ENCODE results near the gene PRKAA1. TPM values are rescaled to one million over a fixed set of nuclear protein-coding genes. Genes with fewer than 3 reads are reported as not detected.

Gene PRKAA1
- total and polyA plus RNA-seq, 4 experiments from 2014 or later: 51.7 to 120 (median 86.1) TPM

DNA sequence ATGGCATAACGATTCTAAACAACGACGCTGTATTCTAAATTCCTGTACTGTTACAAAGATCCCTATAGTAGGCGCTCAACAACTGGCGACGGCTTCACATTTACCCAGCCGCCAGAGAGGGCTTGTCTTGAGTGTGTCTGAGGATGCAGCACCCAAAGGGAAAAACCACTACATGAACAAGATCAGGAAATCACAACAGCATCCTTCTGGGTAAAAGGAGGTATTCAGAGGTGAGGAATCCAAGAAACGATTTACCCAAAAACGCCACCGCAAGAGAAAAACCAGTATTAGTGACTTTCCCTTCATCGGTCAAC is 43.1 kb downstream of the PRKAA1 start:
- Mint-ChIP-seq H3K27me3 (no peaks in the 10 kb centered on the region), H3K36me3 (peaks cover 17 to 21% of the 10 kb centered on the region in 2 donors), H3K4me3 (no peak overlapping the region), H3K9me3 (no peaks in the 10 kb centered on the region), H3K4me1 (peaks cover 13 to 35% (median 19%) of the 10 kb centered on the region in 4 donors), H3K27ac (no peak overlapping the region)
- peak overlapping the region; percentile 90 for H3K27ac ChIP-seq (ENCODE audit: low read depth, low read length)
- no peaks in the 10 kb centered on the region for H3K27me3 ChIP-seq (ENCODE audit: insufficient read depth, low read length)
- intact Hi-C loops (cut with micrococcal nuclease): loop anchor here (1.0 to 5.0 kb wide), 6 partner anchors 43 to 1178 kb away; partner anchors contain the start of genes PRKAA1 and RPL37
- peaks cover 21% of the 10 kb centered on the region for H3K4me1 ChIP-seq (ENCODE audit: insufficient read depth, low read length)
- DNase-seq: peak; percentile 62 to 77 (median 68)
- CTCF ChIA-PET (ENCODE audit: partially characterized antibody): interaction anchor here (1.0 to 2.7 kb wide), 4 partner anchors 41 to 806 kb away, joined by 3 to 11 read pairs (median 3); partner anchors contain the start of genes PRKAA1 and RPL37
- peaks cover 3% of the 10 kb centered on the region for H3K36me3 ChIP-seq (ENCODE audit: insufficient read depth, low read length)
- no peaks in the 10 kb centered on the region for H3K9me3 ChIP-seq (ENCODE audit: control insufficient read depth in 1 of 2, low read length in 2 of 2)
- H3K4me3 ChIP-seq (ENCODE audit: low read length in 2 of 2): peak overlapping the region; percentile 93 to 95
- POLR2A ChIA-PET (ENCODE audit: partially characterized antibody): interaction anchor here (0.6 to 1.2 kb wide), 5 partner anchors 79 to 345 kb away, joined by 3 to 4 read pairs (median 3); partner anchors contain the start of gene RPL37

- no peaks in the 10 kb centered on the region for H3K27me3 ChIP-seq (ENCODE audit: insufficient read depth, low read length)
- Mint-ChIP-seq H3K9me3 (no peaks in the 10 kb centered on the region), H3K4me1 (peaks cover 13 to 36% (median 19%) of the 10 kb centered on the region in 4 donors), H3K27ac (no peak overlapping the region), H3K4me3 (no peak overlapping the region), H3K27me3 (no peaks in the 10 kb centered on the region), H3K36me3 (peaks cover 17 to 21% of the 10 kb centered on the region in 2 donors)
- DNase-seq: peak; percentile 41 to 70 (median 54)
- H3K4me1 ChIP-seq (ENCODE audit: insufficient read depth, low read length): peaks cover 21% of the 10 kb centered on the region
- intact Hi-C loops (cut with micrococcal nuclease): loop anchor here (1.0 to 5.0 kb wide), 6 partner anchors 44 to 1177 kb away; partner anchors contain the start of genes PRKAA1 and RPL37
- peaks cover 3% of the 10 kb centered on the region for H3K36me3 ChIP-seq (ENCODE audit: insufficient read depth, low read length)
- POLR2A ChIA-PET (ENCODE audit: partially characterized antibody): interaction anchor here (0.6 to 1.0 kb wide), 3 partner anchors 80 to 208 kb away, joined by 3 to 4 read pairs (median 4); partner anchors contain the start of gene RPL37
- peak overlapping the region; percentile 90 for H3K27ac ChIP-seq (ENCODE audit: low read depth, low read length)
- H3K9me3 ChIP-seq (ENCODE audit: control insufficient read depth in 1 of 2, low read length in 2 of 2): no peaks in the 10 kb centered on the region
- CTCF ChIA-PET (ENCODE audit: partially characterized antibody): interaction anchor here (1.0 to 2.7 kb wide), 3 partner anchors 42 to 805 kb away, joined by 3 to 11 read pairs (median 3); partner anchors contain the start of gene PRKAA1
- H3K4me3 ChIP-seq (ENCODE audit: low read length in 2 of 2): peak overlapping the region; percentile 93 to 95
Measured at GRCh38 chr5:40754381-40755092, 43.6 kb downstream of the PRKAA1 start.

- no peak overlapping the region for H3K4me3 ChIP-seq (ENCODE audit: low read length in 2 of 2)
- no peak overlapping the region for H3K27ac Mint-ChIP-seq
- no peak for DNase-seq
- ChIA-PET CTCF (ENCODE audit: partially characterized antibody) (interaction anchor here (0.9 to 1.3 kb wide), 3 partner anchors 8 to 798 kb away, joined by 4 to 5 read pairs (median 4); no protein-coding TSS in a partner anchor), POLR2A (ENCODE audit: partially characterized antibody) (no interaction called here)
- peaks cover 29 to 49% (median 31%) of the 10 kb centered on the region in 4 donors for H3K4me1 Mint-ChIP-seq
- intact Hi-C loops (cut with micrococcal nuclease): no loop called here
- H3K9me3 ChIP-seq (ENCODE audit: control insufficient read depth in 1 of 2, low read length in 2 of 2): no peaks in the 10 kb centered on the region
- no peaks in the 10 kb centered on the region for H3K27me3 Mint-ChIP-seq
- peaks cover 4% of the 10 kb centered on the region for H3K36me3 ChIP-seq (ENCODE audit: insufficient read depth, low read length)
- no peak overlapping the region for H3K27ac ChIP-seq (ENCODE audit: low read depth, low read length)
- H3K4me3 Mint-ChIP-seq: no peak overlapping the region
- peaks cover 0 to 1% (median 0%) of the 10 kb centered on the region in 8 donors for H3K9me3 Mint-ChIP-seq
- H3K27me3 ChIP-seq (ENCODE audit: insufficient read depth, low read length): no peaks in the 10 kb centered on the region
- peaks cover 39 to 41% of the 10 kb centered on the region in 2 donors for H3K36me3 Mint-ChIP-seq
- no peaks in the 10 kb centered on the region for H3K4me1 ChIP-seq (ENCODE audit: insufficient read depth, low read length)
Measured at GRCh38 chr5:40746703-40747102, 51.5 kb downstream of the PRKAA1 start.

GRCh38 chr5:40743771-40744170 is 54.4 kb downstream of the PRKAA1 start:
- intact Hi-C loops (cut with micrococcal nuclease): no loop called here
- CTCF ChIA-PET (ENCODE audit: partially characterized antibody): no interaction called here
- no peaks in the 10 kb centered on the region for H3K27me3 Mint-ChIP-seq
- POLR2A ChIA-PET (ENCODE audit: partially characterized antibody): no interaction called here
- Histone ChIP-seq H3K27ac (ENCODE audit: low read depth, low read length) (no peak overlapping the region), H3K4me3 (ENCODE audit: low read length in 2 of 2) (no peak overlapping the region), H3K27me3 (ENCODE audit: insufficient read depth, low read length) (no peaks in the 10 kb centered on the region), H3K9me3 (ENCODE audit: control insufficient read depth in 1 of 2, low read length in 2 of 2) (no peaks in the 10 kb centered on the region), H3K36me3 (ENCODE audit: insufficient read depth, low read length) (peaks cover 12% of the 10 kb centered on the region), H3K4me1 (ENCODE audit: insufficient read depth, low read length) (no peaks in the 10 kb centered on the region)
- peaks cover 52% of the 10 kb centered on the region in 2 donors for H3K36me3 Mint-ChIP-seq
- DNase-seq: no peak
- peaks cover 13 to 27% (median 18%) of the 10 kb centered on the region in 4 donors for H3K4me1 Mint-ChIP-seq
- no peak overlapping the region for H3K27ac Mint-ChIP-seq
- H3K4me3 Mint-ChIP-seq: no peak overlapping the region
- H3K9me3 Mint-ChIP-seq: peaks cover 0 to 13% (median 1%) of the 10 kb centered on the region in 8 donors

DNA sequence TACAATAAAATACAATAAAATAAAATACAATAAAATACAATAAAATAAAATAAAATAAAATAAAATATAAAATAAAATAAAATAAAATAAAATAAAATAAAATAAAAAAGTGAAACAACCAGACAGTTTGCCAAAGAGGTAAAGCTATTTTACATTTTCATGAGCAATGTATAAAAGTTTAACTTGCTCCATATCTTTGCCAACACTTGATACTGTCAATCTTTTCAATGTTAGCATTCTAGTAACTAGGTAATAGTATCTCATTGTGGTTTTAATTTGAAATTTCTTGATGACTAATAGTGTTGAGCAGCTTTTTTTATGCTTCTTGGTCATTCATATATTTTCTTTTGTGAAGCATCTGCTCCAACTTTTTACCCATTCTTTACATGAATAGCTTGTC is 59.7 kb downstream of the PRKAA1 start:
- no peak overlapping the region for H3K4me3 ChIP-seq (ENCODE audit: low read length in 2 of 2)
- Mint-ChIP-seq H3K9me3 (peaks cover 0 to 13% (median 1%) of the 10 kb centered on the region in 8 donors), H3K4me1 (peaks cover 13 to 21% (median 17%) of the 10 kb centered on the region in 4 donors), H3K27ac (no peak overlapping the region), H3K27me3 (no peaks in the 10 kb centered on the region), H3K36me3 (peaks cover 33 to 40% of the 10 kb centered on the region in 2 donors), H3K4me3 (no peak overlapping the region)
- ChIA-PET CTCF (ENCODE audit: partially characterized antibody) (interaction anchor here (0.9 to 1.5 kb wide), 6 partner anchors 8 to 746 kb away, joined by 3 to 5 read pairs (median 3); no protein-coding TSS in a partner anchor), POLR2A (ENCODE audit: partially characterized antibody) (no interaction called here)
- no peaks in the 10 kb centered on the region for H3K9me3 ChIP-seq (ENCODE audit: control insufficient read depth in 1 of 2, low read length in 2 of 2)
- no peaks in the 10 kb centered on the region for H3K27me3 ChIP-seq (ENCODE audit: insufficient read depth, low read length)
- intact Hi-C loops (cut with micrococcal nuclease): loop anchor here (5.0 kb wide), 1 partner anchor 716 kb away; no protein-coding TSS in a partner anchor
- DNase-seq: no peak
- peaks cover 8% of the 10 kb centered on the region for H3K36me3 ChIP-seq (ENCODE audit: insufficient read depth, low read length)
- no peaks in the 10 kb centered on the region for H3K4me1 ChIP-seq (ENCODE audit: insufficient read depth, low read length)
- H3K27ac ChIP-seq (ENCODE audit: low read depth, low read length): no peak overlapping the region

GRCh38 chr5:40736103-40736875 is 61.9 kb downstream of the PRKAA1 start:
- no peak overlapping the region for H3K4me3 ChIP-seq (ENCODE audit: low read length in 2 of 2)
- H3K4me3 Mint-ChIP-seq: no peak overlapping the region
- H3K4me1 ChIP-seq (ENCODE audit: insufficient read depth, low read length): no peaks in the 10 kb centered on the region
- H3K36me3 ChIP-seq (ENCODE audit: insufficient read depth, low read length): peaks cover 4% of the 10 kb centered on the region
- ChIA-PET CTCF (ENCODE audit: partially characterized antibody) (interaction anchor here (1.1 to 4.4 kb wide), 8 partner anchors 10 to 1158 kb away, joined by 3 to 28 read pairs (median 5); no protein-coding TSS in a partner anchor), POLR2A (ENCODE audit: partially characterized antibody) (no interaction called here)
- intact Hi-C loops (cut with micrococcal nuclease): loop anchor here (1.0 to 5.0 kb wide), 8 partner anchors 48 to 1157 kb away; no protein-coding TSS in a partner anchor
- peaks cover 11 to 20% (median 17%) of the 10 kb centered on the region in 4 donors for H3K4me1 Mint-ChIP-seq
- no peak overlapping the region for H3K27ac ChIP-seq (ENCODE audit: low read depth, low read length)
- H3K36me3 Mint-ChIP-seq: peaks cover 28 to 33% of the 10 kb centered on the region in 2 donors
- H3K27ac Mint-ChIP-seq: peak overlapping the region in 3 of 7 donors; percentile 23 to 65 (median 24)
- H3K27me3 Mint-ChIP-seq: no peaks in the 10 kb centered on the region
- DNase-seq: peak in 4 of 5 donors; percentile 51 to 62 (median 57)
- H3K9me3 Mint-ChIP-seq: peaks cover 0 to 10% (median 1%) of the 10 kb centered on the region in 8 donors
- H3K9me3 ChIP-seq (ENCODE audit: control insufficient read depth in 1 of 2, low read length in 2 of 2): no peaks in the 10 kb centered on the region
- H3K27me3 ChIP-seq (ENCODE audit: insufficient read depth, low read length): no peaks in the 10 kb centered on the region

Data from CD4-positive, alpha-beta memory T cell (primary cell).